Skeletal muscle satellite cell (primary cell): Measurements from ENCODE around the gene TMEM198.
A peak's percentile ranks its signal among the peaks of the same experiment; 100 is the strongest.

Experiments
- H3K27me3 ChIP-seq: 2 replicates; pipeline ENCODE4 v1.7.0; 2013; ENCODE audit warnings: low read length; ENCODE audit not compliant: control insufficient read depth, insufficient read depth
- H3K36me3 ChIP-seq: 2 replicates; pipeline ENCODE4 v1.7.0; 2013; ENCODE audit warnings: mild to moderate bottlenecking, control low read depth, low read length; ENCODE audit not compliant: insufficient read depth
- H3K4me1 ChIP-seq: 2 replicates; pipeline ENCODE4 v1.7.0; 2013; ENCODE audit warnings: low read length; ENCODE audit not compliant: control insufficient read depth, insufficient read depth
- H3K4me2 ChIP-seq: 2 replicates; pipeline ENCODE4 v1.7.0; 2013; ENCODE audit warnings: mild to moderate bottlenecking, low read length
- H3K4me3 ChIP-seq: 2 replicates; pipeline ENCODE4 v1.7.0; 2013; ENCODE audit warnings: low read length
- H3K9ac ChIP-seq: 2 replicates; pipeline ENCODE4 v1.7.0; 2013; ENCODE audit warnings: mild to moderate bottlenecking, low read depth, low read length, moderate library complexity
- H3K9me3 ChIP-seq: replicated peaks from 2 replicates; pipeline ENCODE4 v1.7.0; 2013; ENCODE audit warnings: mild to moderate bottlenecking, control low read depth, low read length

Gene TMEM198

GRCh38 chr2:219570924-219571310, 27.1 kb downstream of the TMEM198 start:
- Histone ChIP-seq H3K27me3 (peaks cover 13% of the 10 kb centered on the region), H3K4me3 (peak overlapping the region; percentile 91), H3K4me1 (peaks cover 15% of the 10 kb centered on the region), H3K9ac (peak overlapping the region; percentile 91), H3K9me3 (no peaks in the 10 kb centered on the region), H3K4me2 (peak overlapping the region; percentile 95), H3K36me3 (peaks cover 21% of the 10 kb centered on the region)

GRCh38 chr2:219571311-219572236, 27.7 kb downstream of the TMEM198 start, which contains the start of gene OBSL1:
Gene OBSL1 (minus strand): TSS chr2:219571539. CDS start chr2:219571232, 307 bp downstream.
- Histone ChIP-seq H3K9ac (peak within 1 kb of the TSS; percentile 91), H3K4me2 (peak within 1 kb of the TSS; percentile 95), H3K4me1 (peaks cover 15% of the 10 kb centered on the region), H3K27me3 (peaks cover 20% of the 10 kb centered on the region), H3K4me3 (peak within 1 kb of the TSS; percentile 91), H3K9me3 (no peaks in the 10 kb centered on the region), H3K36me3 (peaks cover 20% of the 10 kb centered on the region)

DNA sequence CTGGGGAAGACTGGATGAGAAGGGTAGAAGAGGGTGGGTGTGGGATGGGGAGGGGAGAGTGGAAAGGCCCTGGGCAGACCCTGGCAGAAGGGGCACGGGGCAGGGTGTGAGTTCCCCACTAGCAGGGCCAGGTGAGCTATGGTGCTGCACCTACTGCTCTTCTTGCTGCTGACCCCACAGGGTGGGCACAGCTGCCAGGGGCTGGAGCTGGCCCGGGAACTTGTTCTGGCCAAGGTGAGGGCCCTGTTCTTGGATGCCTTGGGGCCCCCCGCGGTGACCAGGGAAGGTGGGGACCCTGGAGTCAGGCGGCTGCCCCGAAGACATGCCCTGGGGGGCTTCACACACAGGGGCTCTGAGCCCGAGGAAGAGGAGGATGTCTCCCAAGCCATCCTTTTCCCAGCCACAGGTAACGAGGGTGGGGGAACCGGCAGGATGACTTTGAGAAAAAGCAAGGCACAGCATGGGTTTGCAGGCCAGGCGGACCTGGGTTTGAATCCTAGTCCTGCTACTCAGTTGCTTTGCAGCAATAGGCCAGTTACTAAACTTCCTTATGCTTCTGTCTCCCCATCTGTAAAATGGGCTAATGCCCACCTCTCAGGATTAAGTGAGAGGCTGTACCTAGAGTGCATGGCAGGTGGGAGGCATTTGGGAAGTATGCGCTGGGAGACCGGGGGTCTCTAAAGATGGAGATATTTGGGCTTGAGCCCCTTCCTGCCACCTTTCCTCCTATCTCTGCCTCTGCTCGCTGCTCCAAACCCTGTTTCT, 28.6 kb downstream of the TMEM198 start, which contains the start of gene INHA:
Gene INHA, plus strand, starts transcription at position 74 of the 765 bp plus-strand sequence. Its CDS starts 65 bp downstream, at position 139.
- Histone ChIP-seq H3K9ac (peak within 1 kb of the TSS; percentile 91), H3K27me3 (peaks cover 27% of the 10 kb centered on the region), H3K36me3 (peaks cover 15% of the 10 kb centered on the region), H3K4me2 (peak within 1 kb of the TSS; percentile 95), H3K4me1 (peaks cover 15% of the 10 kb centered on the region), H3K9me3 (no peaks in the 10 kb centered on the region), H3K4me3 (peak within 1 kb of the TSS; percentile 91)

- H3K4me1 ChIP-seq = peaks cover 15% of the 10 kb centered on the region
- peaks cover 10% of the 10 kb centered on the region for H3K36me3 ChIP-seq
- no peak overlapping the region for H3K4me2 ChIP-seq
- H3K9ac ChIP-seq = no peak overlapping the region
- peaks cover 34% of the 10 kb centered on the region for H3K27me3 ChIP-seq
- H3K4me3 ChIP-seq = no peak overlapping the region
- no peaks in the 10 kb centered on the region for H3K9me3 ChIP-seq
These were observed 29.3 kb downstream of the TMEM198 start for GRCh38 chr2:219573166-219573565.

GRCh38 chr2:219574484-219575311, 30.9 kb downstream of the TMEM198 start:
- H3K4me3 ChIP-seq = no peak overlapping the region

DNA sequence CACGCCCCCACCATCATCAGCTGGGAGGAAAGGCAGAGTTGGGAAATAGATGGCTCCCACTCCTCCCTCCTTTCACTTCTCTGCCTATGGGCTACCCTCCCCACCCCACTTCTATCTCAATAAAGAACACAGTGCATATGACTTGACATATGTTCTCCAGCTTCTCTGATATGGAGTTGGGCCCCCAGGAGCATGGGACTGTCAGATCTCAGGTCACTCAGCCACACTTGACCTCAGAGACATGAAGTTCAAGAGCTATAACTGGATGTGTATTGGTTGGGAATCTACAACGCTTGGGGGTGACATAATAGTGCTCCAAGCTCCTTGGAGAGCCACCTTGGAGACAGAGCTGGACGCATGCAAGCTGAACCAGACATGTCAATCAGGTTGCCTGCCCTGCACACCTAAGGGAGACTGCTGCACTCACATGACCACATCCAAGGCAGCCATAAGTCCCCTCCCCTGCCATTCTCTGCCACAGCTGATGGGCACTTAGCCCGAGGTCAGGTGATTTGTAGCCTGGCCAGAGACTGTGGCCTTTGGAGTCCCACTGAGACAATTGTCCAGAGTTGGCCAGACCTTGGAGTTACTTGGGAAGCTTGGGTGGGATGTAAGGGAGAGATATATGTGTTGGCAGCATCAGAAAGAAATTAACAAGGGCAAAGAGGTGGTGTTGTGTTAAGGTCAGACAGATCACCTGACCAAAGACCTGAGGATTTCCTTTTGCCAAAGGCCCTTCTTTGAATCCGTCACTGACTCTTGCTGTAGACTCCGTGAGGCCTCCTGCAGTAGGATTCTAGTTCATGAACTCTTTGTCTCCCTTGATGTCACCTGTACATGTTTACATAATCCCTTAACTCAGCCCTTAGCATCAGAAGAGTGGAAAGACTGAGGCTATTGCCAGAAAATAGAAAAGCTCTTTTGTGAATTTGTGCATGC, 32.0 kb downstream of the TMEM198 start:
- Histone ChIP-seq H3K4me1 (peaks cover 11% of the 10 kb centered on the region), H3K27me3 (peaks cover 40% of the 10 kb centered on the region), H3K4me2 (no peak overlapping the region), H3K9me3 (no peaks in the 10 kb centered on the region), H3K9ac (no peak overlapping the region), H3K36me3 (no peaks in the 10 kb centered on the region), H3K4me3 (no peak overlapping the region)

More at GRCh38 chr2:219574484-219575311, 30.9 kb downstream of the TMEM198 start:
- peaks cover 2% of the 10 kb centered on the region for H3K36me3 ChIP-seq
- H3K4me1 ChIP-seq = peaks cover 18% of the 10 kb centered on the region
- peaks cover 40% of the 10 kb centered on the region for H3K27me3 ChIP-seq
- no peak overlapping the region for H3K9ac ChIP-seq
- no peaks in the 10 kb centered on the region for H3K9me3 ChIP-seq
- no peak overlapping the region for H3K4me2 ChIP-seq

- H3K9ac ChIP-seq = no peak overlapping the region
- no peak overlapping the region for H3K4me3 ChIP-seq
- H3K4me2 ChIP-seq = no peak overlapping the region
- no peaks in the 10 kb centered on the region for H3K9me3 ChIP-seq
- peaks cover 40% of the 10 kb centered on the region for H3K27me3 ChIP-seq
- no peaks in the 10 kb centered on the region for H3K36me3 ChIP-seq
- H3K4me1 ChIP-seq = peaks cover 8% of the 10 kb centered on the region
These were observed 32.9 kb downstream of the TMEM198 start for GRCh38 chr2:219576505-219577388.

DNA sequence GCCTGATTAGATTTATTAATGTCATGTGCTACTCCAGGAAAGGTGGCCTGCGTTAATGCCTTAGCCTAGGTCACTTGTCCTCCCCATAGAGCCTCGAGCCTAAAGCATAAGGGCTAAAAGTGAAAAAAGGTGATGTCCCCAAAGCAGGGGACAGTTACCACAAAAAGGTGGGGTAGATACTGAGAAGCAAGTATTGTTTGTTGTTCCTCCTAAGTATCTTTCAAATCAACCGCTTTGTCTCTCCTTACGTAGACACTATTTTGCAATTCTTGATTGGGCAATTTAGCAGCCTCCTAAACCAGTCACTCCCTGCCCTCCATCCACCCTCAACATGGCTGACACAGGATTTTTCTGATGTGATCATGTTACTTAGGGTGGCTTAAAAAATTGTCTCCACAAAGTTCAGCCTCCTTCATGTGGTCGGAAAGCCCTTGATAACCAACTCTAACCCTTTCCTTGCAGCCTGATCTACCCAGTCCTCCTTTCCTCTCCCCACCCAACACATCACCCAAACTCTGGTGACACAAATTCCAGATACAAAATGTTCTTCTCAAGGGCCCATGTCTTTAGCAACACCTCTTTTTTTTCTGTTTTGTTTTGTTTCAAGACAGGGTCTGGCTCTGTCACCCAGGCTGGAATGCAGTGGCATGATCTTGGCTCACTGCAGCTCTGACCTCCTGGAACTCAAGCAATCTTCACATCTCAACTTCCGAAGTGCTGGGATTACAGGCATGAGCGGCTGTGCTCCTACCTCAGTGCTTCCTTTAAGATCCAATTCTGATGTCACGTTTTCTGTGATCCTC, 35.2 kb downstream of the TMEM198 start:
- no peak overlapping the region for H3K4me3 ChIP-seq
- peaks cover 40% of the 10 kb centered on the region for H3K27me3 ChIP-seq
- peaks cover 6% of the 10 kb centered on the region for H3K4me1 ChIP-seq
- H3K4me2 ChIP-seq = no peak overlapping the region
- H3K9ac ChIP-seq = no peak overlapping the region
- no peaks in the 10 kb centered on the region for H3K36me3 ChIP-seq
- no peaks in the 10 kb centered on the region for H3K9me3 ChIP-seq

- Histone ChIP-seq H3K9ac (no peak overlapping the region), H3K4me3 (no peak overlapping the region), H3K4me2 (no peak overlapping the region), H3K36me3 (no peaks in the 10 kb centered on the region), H3K4me1 (peaks cover 6% of the 10 kb centered on the region), H3K9me3 (no peaks in the 10 kb centered on the region), H3K27me3 (peaks cover 33% of the 10 kb centered on the region)
These were observed 37.5 kb downstream of the TMEM198 start for GRCh38 chr2:219581346-219581745.
